Measurements from ENCODE around the gene RAC2.

DNA sequence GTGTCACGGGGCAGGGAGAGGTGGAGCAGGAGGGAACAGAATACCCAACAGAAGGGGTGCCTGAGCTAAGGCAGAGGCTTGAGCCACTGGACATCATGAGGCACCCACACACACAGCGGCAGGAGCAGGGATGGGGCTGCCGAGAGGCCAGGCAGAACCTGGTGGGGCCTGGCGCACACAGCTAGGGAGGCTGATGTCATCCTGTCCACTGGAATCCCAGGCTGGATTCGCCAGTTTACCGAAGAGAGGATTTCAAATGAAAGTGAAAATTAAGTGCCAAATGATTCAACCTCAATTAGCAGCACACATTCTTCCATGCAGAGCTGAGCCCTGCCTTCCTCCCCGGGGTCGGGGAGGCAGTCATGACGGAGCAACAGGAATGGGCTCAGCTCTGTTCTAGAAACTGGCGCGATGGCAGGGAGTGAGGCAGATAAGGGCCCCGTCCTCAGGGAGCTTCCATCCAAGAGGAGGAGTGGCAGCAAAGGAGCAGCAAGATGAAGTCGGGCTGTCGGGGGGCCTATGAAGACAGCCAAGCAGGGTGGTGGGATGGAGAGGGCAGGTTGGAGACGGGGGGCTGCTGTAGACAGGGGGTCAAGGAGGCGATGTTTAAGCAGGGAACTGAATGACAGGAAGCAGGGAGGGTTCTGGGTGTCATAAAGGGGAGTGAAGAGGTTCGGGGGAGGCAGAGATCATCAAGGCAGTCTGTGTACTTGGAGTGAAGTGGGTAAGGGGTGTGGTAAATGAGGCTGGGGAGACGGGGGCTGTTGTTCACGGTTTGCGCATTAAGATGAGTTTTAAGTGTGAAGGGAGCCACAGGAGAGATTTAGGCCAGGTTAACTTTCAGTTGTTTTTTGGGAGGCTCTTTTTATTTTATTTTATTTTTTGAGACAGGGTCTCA is 6.4 kb downstream of the RAC2 start:
- TF ChIP-seq, protein P1, sequence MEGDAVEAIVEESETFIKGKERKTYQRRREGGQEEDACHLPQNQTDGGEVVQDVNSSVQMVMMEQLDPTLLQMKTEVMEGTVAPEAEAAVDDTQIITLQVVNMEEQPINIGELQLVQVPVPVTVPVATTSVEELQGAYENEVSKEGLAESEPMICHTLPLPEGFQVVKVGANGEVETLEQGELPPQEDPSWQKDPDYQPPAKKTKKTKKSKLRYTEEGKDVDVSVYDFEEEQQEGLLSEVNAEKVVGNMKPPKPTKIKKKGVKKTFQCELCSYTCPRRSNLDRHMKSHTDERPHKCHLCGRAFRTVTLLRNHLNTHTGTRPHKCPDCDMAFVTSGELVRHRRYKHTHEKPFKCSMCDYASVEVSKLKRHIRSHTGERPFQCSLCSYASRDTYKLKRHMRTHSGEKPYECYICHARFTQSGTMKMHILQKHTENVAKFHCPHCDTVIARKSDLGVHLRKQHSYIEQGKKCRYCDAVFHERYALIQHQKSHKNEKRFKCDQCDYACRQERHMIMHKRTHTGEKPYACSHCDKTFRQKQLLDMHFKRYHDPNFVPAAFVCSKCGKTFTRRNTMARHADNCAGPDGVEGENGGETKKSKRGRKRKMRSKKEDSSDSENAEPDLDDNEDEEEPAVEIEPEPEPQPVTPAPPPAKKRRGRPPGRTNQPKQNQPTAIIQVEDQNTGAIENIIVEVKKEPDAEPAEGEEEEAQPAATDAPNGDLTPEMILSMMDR (conservative IDR thresholded peaks at IDR 0.05; ENCODE audit: low read depth, low read length), result no peak
- TF ChIP-seq EZH2phosphoT487 (IDR thresholded peaks at IDR 0.05; ENCODE audit: borderline replicate concordance, low read length), result no peak
